ENCODE measurements around the gene SLC38A3. TPM values are rescaled to one million over a fixed set of nuclear protein-coding genes. Genes with fewer than 3 reads are reported as not detected.

SLC38A3 gene
- total RNA-seq, 1 donor from 2014 or later, result not detected

DNA sequence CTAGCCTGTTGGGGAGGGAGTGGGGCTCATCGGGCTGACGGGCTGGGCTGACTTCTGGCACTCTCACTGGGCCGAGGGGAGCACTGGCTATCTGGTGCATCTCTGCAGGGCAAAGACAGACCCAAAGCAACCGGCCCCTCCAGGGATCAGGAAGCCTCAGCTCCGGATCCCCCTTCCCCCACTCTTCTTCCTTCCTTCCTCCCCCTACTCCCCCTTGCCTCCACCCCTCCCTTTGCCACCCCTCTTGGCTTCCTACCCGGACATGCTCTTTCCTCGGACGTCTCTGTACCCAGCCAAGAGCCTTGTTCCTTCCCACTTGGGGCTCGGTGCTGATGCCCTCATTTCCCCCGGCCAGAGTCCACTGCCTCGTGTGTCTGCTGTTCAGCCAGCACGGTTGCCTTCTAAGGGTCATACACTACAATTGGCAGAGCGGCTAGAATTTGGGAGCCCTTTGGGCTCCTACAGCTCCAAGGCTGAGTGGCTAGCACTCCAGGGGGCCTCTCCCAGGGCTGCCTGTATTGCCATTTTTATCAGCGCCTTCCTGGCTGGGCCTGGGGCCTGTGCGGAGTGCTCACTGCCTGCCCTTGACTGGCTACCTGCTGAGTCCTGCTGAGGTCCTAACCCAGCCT lies 39.0 kb upstream of the SLC38A3 start:
- no peak for DNase-seq (ENCODE audit: low read depth)
- TF ChIP-seq, protein P1, sequence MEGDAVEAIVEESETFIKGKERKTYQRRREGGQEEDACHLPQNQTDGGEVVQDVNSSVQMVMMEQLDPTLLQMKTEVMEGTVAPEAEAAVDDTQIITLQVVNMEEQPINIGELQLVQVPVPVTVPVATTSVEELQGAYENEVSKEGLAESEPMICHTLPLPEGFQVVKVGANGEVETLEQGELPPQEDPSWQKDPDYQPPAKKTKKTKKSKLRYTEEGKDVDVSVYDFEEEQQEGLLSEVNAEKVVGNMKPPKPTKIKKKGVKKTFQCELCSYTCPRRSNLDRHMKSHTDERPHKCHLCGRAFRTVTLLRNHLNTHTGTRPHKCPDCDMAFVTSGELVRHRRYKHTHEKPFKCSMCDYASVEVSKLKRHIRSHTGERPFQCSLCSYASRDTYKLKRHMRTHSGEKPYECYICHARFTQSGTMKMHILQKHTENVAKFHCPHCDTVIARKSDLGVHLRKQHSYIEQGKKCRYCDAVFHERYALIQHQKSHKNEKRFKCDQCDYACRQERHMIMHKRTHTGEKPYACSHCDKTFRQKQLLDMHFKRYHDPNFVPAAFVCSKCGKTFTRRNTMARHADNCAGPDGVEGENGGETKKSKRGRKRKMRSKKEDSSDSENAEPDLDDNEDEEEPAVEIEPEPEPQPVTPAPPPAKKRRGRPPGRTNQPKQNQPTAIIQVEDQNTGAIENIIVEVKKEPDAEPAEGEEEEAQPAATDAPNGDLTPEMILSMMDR (conservative IDR thresholded peaks at IDR 0.05; ENCODE audit: low read depth, low read length), result no peak
- no peak overlapping the region for H3K4me3 ChIP-seq (ENCODE audit: low read depth, low read length)

- TF ChIP-seq, protein P1 (conservative IDR thresholded peaks at IDR 0.05; ENCODE audit: low read depth, low read length), result no peak
- DNase-seq (ENCODE audit: low read depth), result no peak
- no peak overlapping the region for H3K4me3 ChIP-seq (ENCODE audit: low read depth, low read length)
Measured at GRCh38 chr3:50166620-50167019, 38.5 kb upstream of the SLC38A3 start.

DNA sequence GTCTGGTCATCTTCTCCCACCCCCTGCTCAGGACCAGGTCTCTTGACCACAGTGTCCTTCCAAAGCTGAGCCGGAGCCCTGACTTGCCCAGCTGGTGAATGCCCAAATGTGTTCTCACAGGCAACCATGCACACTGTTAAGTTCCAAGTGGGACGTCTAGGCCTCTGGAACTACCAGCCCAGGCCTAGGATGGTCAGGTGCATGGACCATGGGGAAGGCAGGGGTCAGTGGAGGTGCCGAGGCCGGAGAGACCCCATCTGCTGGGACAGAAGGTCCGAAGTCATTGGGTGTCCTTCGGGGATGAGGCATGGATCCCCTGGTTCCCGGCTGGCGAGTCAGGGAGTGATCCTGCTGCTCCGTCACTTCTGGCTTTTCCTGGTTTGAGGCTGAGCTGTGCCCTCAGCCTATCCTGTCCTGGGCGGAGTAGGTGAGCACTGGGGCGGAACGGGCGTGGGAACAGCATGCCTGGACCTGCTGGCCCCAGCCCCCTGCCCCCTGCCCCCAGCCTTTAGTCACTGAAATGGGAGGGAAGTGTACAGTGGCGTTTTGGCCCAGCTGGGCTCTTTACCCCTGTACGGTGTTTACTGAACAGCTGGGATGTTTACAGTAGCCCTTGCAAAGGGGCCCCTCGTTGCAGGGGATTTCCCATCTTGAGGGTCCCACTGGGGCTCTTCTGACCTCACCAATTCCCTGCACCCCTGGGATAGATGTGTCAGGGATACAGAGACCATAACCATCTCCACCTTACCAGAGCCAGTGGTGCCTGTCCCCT lies 37.8 kb upstream of the SLC38A3 start:
- no peak for DNase-seq (ENCODE audit: low read depth)
- H3K4me3 ChIP-seq (ENCODE audit: low read depth, low read length), result no peak overlapping the region
- TF ChIP-seq, protein P1 (conservative IDR thresholded peaks at IDR 0.05; ENCODE audit: low read depth, low read length), result no peak

- DNase-seq (ENCODE audit: low read depth), result no peak
- TF ChIP-seq, protein P1 (conservative IDR thresholded peaks at IDR 0.05; ENCODE audit: low read depth, low read length), result no peak
- H3K4me3 ChIP-seq (ENCODE audit: low read depth, low read length), result no peak overlapping the region
Measured at GRCh38 chr3:50167841-50168209, 37.2 kb upstream of the SLC38A3 start.

DNA sequence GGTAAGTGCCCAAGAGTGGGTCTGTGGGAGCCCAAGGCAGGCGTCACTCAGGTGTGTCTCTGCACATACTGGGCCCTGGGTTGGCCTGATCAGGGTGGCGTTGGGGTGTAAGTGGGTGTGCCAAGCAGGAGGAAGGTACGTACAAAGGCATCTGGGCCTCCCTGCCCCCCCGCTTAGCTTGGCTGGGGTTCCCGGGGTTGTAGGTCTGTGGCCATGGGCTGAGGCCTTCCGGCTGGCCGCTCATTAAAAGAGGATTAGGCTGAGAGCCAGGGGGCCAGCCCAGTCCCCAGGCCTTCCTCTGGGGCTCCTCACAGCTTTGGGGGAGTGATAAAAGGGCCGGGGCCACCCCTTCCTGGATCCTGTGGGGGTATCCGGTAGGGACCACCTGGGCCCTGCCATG lies 36.7 kb upstream of the SLC38A3 start:
- TF ChIP-seq, protein P1 (conservative IDR thresholded peaks at IDR 0.05; ENCODE audit: low read depth, low read length), result no peak
- H3K4me3 ChIP-seq (ENCODE audit: low read depth, low read length), result no peak overlapping the region
- no peak for DNase-seq (ENCODE audit: low read depth)

- TF ChIP-seq, protein P1 (conservative IDR thresholded peaks at IDR 0.05; ENCODE audit: low read depth, low read length), result no peak
- no peak for DNase-seq (ENCODE audit: low read depth)
- no peak overlapping the region for H3K4me3 ChIP-seq (ENCODE audit: low read depth, low read length)
Measured at GRCh38 chr3:50168791-50169190, 36.3 kb upstream of the SLC38A3 start.
